Spleen (tissue), 11 donors: ENCODE measurements around the gene SOWAHA. TPM values are rescaled to one million over a fixed set of nuclear protein-coding genes. Genes with fewer than 3 reads are reported as not detected.

Experiments
- DNase-seq: peaks from one replicate; pipeline ENCODE4 v3.0.0-alpha.2; 2020
- H3K27ac ChIP-seq, 8 donors: fragments of 200-600 bp; sonication (generic) in 7 of 8; 1 replicate in 4 of 8; 2 replicates in 4 of 8; pipeline versions ENCODE4 v1.5.0 to v1.8.0; 2016 to 2021; ENCODE audit warnings: inconsistent platforms in 4 of 8, mild to moderate bottlenecking in 4 of 8, moderate library complexity in 1 of 8
- H3K27me3 ChIP-seq, 7 donors: fragments of 200-600 bp; sonication (generic) in 6 of 7; replicated peaks in 1 of 7; 1 replicate in 4 of 7; 2 replicates in 3 of 7; pipeline versions ENCODE4 v1.5.0 to v1.8.0; 2016 to 2021; ENCODE audit warnings: inconsistent platforms in 3 of 7, mild to moderate bottlenecking in 1 of 7
- H3K36me3 ChIP-seq, 6 donors: fragments of 200-600 bp; sonication (generic) in 5 of 6; 1 replicate in 4 of 6; 2 replicates in 2 of 6; pipeline versions ENCODE4 v1.5.0 to v1.8.0; 2016 to 2021; ENCODE audit warnings: inconsistent platforms in 2 of 6
- H3K4me1 ChIP-seq, 6 donors: fragments of 200-600 bp; sonication (generic) in 5 of 6; 1 replicate in 3 of 6; 2 replicates in 3 of 6; pipeline versions ENCODE4 v1.5.0 to v1.8.0; 2016 to 2021; ENCODE audit warnings: inconsistent platforms in 3 of 6
- H3K4me3 ChIP-seq, 8 donors: fragments of 200-600 bp; sonication (generic) in 7 of 8; 1 replicate in 4 of 8; 2 replicates in 4 of 8; pipeline versions ENCODE4 v1.5.0 to v1.8.0; 2016 to 2021; ENCODE audit warnings: inconsistent platforms in 4 of 8, mild to moderate bottlenecking in 4 of 8, moderate library complexity in 2 of 8
- H3K9me3 ChIP-seq, 8 donors: fragments of 200-600 bp; sonication (generic) in 7 of 8; 1 replicate in 4 of 8; 2 replicates in 4 of 8; pipeline versions ENCODE4 v1.5.0 to v1.8.0; 2016 to 2021; ENCODE audit warnings: inconsistent platforms in 4 of 8
- POLR2A ChIP-seq, 3 donors: fragments of 450-650 bp; IDR thresholded peaks; one replicate each; pipeline ENCODE4 v1.5.1; 2017; ENCODE audit warnings: antibody characterized with exemption in 3 of 3, mild to moderate bottlenecking in 1 of 3
- POLR2AphosphoS5 ChIP-seq, 3 donors: sonication (generic); formaldehyde crosslinking; IDR thresholded peaks; one replicate each; pipeline ENCODE4 v1.5.1; 2017; ENCODE audit warnings: antibody characterized with exemption in 3 of 3
- whole genome bisulfite sequencing, 5 donors: extraction: QIAGEN DNeasy Blood & Tissue Kit in 3 of 5; methylation state at CpG; one replicate each; pipeline versions ENCODE4 v1.1.5 to v1.1.7; 2013 to 2018; 5-methylcytosine and 5-hydroxymethylcytosine counted together
- intact Hi-C: fragments of 100-400 bp; cut with DNase I; formaldehyde crosslinking; loops from one replicate; pipeline ENCODE4 v1.15.0; 2023; ENCODE audit warnings: low total_unique reads
- polyA plus RNA-seq, 3 donors: library from polyadenylated mRNA; stranded (reverse); fragments of 200-250 nt; gene quantifications; one replicate each; pipeline ENCODE4 v1.2.1, GENCODE V29; 2013
- total RNA-seq, 7 donors: library from RNA; depleted of rRNA in 3 of 7; stranded (reverse); fragments of >200 nt in 3 of 7; fragmentation: NEBNext Ultra II Directional in 4 of 7; extraction: Animal tissue kit (Norgen Biotek cat#: 25700) in 4 of 7; gene quantifications; one replicate each; pipeline versions ENCODE4 v1.1.0 to v1.2.1, GENCODE V29; 2016 to 2021
- TF ChIP-seq, protein P1 (sequence below), 11 experiments: fragments of 200-600 bp in 7 of 11; fragments of 450-650 bp in 4 of 11; sonication (generic) in 4 of 11; IDR thresholded peaks in 8 of 11; conservative IDR thresholded peaks in 3 of 11; 1 replicate in 7 of 11; 2 replicates in 4 of 11; pipeline versions ENCODE4 v1.4.0 to v1.8.0; 2016 to 2021; ENCODE audit warnings: antibody characterized with exemption in 11 of 11, inconsistent platforms in 4 of 11, mild to moderate bottlenecking in 1 of 11
- donor health status: healthy with polysubstance abuse.
- donor health status: DM: no; HTN: no; CAD: no; lungs with moderate emphysema.
- donor health status: DM: no; HTN: no; CAD: no.
- donor health status: Bipolar disorder and iron deficiency.
- donor health status: healthy.
- donor health status: DM: no; HTN: no; CAD: no.
- donor health status: DM: yes; HTN: yes; CAD: no.

The SOWAHA gene
- total and polyA plus RNA-seq, 10 donors, result 0.03 to 0.56 (median 0.24) TPM; not detected in 7

DNA sequence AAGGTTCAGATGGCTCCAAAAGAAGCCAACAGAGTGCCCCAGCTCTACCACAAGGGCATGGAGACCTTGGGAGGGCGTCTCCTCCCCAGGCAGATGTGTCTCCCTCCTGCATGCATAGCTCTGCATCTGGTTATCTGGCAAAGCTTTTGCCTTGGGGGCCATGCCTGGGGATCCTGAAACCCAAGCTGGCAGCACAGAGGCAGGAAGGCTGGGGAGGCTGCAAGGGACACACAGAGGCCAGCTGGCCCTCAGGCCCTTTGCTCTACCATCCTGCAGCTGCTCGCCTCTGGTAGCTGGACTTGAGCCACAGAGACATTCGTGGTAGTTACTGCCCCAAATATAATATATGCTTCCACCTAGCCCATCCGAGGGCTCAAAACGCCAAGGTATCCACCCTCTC lies 40.0 kb upstream of the SOWAHA start:
- peaks cover 4 to 61% (median 31%) of the 10 kb centered on the region in 6 donors for H3K4me1 ChIP-seq
- H3K27ac ChIP-seq, result no peak overlapping the region
- H3K27me3 ChIP-seq, result peaks cover 0 to 22% (median 7%) of the 10 kb centered on the region in 7 donors
- no peak for DNase-seq
- TF ChIP-seq, protein P1, sequence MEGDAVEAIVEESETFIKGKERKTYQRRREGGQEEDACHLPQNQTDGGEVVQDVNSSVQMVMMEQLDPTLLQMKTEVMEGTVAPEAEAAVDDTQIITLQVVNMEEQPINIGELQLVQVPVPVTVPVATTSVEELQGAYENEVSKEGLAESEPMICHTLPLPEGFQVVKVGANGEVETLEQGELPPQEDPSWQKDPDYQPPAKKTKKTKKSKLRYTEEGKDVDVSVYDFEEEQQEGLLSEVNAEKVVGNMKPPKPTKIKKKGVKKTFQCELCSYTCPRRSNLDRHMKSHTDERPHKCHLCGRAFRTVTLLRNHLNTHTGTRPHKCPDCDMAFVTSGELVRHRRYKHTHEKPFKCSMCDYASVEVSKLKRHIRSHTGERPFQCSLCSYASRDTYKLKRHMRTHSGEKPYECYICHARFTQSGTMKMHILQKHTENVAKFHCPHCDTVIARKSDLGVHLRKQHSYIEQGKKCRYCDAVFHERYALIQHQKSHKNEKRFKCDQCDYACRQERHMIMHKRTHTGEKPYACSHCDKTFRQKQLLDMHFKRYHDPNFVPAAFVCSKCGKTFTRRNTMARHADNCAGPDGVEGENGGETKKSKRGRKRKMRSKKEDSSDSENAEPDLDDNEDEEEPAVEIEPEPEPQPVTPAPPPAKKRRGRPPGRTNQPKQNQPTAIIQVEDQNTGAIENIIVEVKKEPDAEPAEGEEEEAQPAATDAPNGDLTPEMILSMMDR (IDR thresholded peaks at IDR 0.05 in 8 of 11, conservative IDR thresholded peaks at IDR 0.05 in 3 of 11), result no peak
- TF ChIP-seq POLR2A (IDR thresholded peaks at IDR 0.05) (no peak), POLR2AphosphoS5 (IDR thresholded peaks at IDR 0.05) (no peak)
- no peaks in the 10 kb centered on the region for H3K36me3 ChIP-seq
- no peak overlapping the region for H3K4me3 ChIP-seq
- WGBS, 5 donors, result 78 to 88% (median 80%) methylated on average over 5 of the region's 5 CpGs
- intact Hi-C loops, result no loop called here
- no peaks in the 10 kb centered on the region for H3K9me3 ChIP-seq

DNA sequence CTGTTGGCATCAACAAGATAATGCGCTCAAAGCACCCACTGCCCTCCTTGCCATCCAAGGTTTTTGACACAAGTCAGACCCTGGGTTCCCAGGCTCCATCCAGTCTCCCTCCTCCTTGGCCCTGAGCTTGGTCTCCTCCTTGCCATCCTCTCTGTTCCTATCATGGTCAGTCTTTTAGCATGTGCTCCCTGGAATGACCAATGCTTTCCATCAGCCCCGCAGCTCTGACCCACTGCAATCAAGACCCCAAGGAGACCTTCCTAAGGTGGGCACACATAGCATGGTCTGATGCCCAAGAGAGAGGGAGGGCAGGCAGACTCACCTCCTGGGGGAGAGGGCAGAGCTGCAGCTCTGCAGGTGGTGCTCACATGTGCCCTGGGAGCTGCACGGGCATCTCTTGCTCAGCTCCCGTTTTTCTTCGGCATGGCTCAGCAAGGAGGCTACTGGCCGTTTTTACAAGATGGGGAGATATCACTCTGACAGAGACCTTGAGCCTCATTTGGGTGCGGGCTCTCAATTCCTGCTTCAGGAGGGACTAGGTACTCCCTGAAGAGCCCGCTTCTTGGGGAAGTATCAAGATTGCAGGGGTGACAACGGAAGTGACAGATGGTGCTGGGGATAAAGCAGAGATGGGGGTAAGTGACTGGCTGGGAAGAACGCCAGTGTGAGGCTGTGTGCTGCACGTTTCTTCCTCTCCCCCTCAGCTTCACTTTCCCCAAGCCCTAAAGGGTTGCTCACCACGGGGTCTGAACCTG lies 39.3 kb upstream of the SOWAHA start:
- H3K9me3 ChIP-seq, result no peaks in the 10 kb centered on the region
- TF ChIP-seq POLR2A (IDR thresholded peaks at IDR 0.05) (no peak), POLR2AphosphoS5 (IDR thresholded peaks at IDR 0.05) (no peak)
- TF ChIP-seq, protein P1 (IDR thresholded peaks at IDR 0.05 in 8 of 11, conservative IDR thresholded peaks at IDR 0.05 in 3 of 11), result no peak
- H3K27me3 ChIP-seq, result peaks cover 0 to 29% (median 7%) of the 10 kb centered on the region in 7 donors
- H3K27ac ChIP-seq, result no peak overlapping the region
- intact Hi-C loops, result no loop called here
- H3K4me3 ChIP-seq, result no peak overlapping the region
- WGBS, 5 donors, result 71 to 82% (median 78%) methylated on average over 10 to 12 of the region's 12 CpGs
- H3K4me1 ChIP-seq, result peaks cover 4 to 62% (median 31%) of the 10 kb centered on the region in 6 donors
- no peak for DNase-seq
- no peaks in the 10 kb centered on the region for H3K36me3 ChIP-seq

DNA sequence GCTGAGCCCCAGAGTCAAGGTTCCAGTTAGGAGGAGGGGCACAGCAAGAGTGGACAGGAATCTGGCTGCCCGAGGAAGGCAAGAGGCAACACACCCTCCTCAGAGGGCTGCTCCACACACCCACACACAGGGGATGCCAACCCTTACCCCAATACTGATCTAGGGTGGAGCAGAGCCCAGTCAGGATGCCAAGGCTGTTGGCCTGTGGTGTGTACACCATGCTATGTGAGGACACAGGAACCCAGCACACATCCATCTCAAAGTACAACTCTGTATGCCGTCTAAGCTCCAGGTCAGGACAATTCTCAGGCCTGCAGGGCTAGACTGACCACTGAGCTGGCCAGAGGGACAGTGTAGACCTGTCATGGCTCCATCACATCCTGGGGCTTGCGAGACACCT lies 38.7 kb upstream of the SOWAHA start:
- 70 to 93% (median 84%) methylated on average over 3 of the region's 3 CpGs for WGBS, 5 donors
- peaks cover 4 to 62% (median 31%) of the 10 kb centered on the region in 6 donors for H3K4me1 ChIP-seq
- intact Hi-C loops, result no loop called here
- H3K4me3 ChIP-seq, result no peak overlapping the region
- no peak for TF ChIP-seq POLR2AphosphoS5 (IDR thresholded peaks at IDR 0.05)
- TF ChIP-seq, protein P1 (IDR thresholded peaks at IDR 0.05 in 8 of 11, conservative IDR thresholded peaks at IDR 0.05 in 3 of 11), result no peak
- no peak for TF ChIP-seq POLR2A (IDR thresholded peaks at IDR 0.05)
- peaks cover 0 to 35% (median 9%) of the 10 kb centered on the region in 7 donors for H3K27me3 ChIP-seq
- no peaks in the 10 kb centered on the region for H3K36me3 ChIP-seq
- no peak for DNase-seq
- H3K9me3 ChIP-seq, result no peaks in the 10 kb centered on the region
- no peak overlapping the region for H3K27ac ChIP-seq

DNA sequence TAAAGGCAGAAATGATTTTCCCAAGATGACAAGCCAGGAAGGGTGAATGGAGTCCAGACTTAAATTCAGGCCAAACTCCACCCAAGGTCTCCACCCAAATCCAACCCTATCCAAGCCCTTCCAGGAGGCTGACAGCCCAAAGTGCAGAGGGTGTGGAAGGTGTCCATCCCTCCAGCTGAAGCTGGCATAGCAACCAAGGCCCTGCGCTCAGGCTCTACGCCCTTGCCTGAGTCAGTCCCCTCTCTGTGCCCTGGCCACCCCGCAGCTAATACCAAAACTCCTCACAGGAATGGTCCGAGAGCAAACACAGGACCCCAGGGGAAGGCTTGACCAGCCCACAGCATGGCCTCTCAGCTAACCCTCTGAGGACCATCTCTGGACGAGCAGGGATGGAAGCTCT lies 38.2 kb upstream of the SOWAHA start:
- no peak for DNase-seq
- no peaks in the 10 kb centered on the region for H3K9me3 ChIP-seq
- no peak overlapping the region for H3K27ac ChIP-seq
- peaks cover 0 to 38% (median 11%) of the 10 kb centered on the region in 7 donors for H3K27me3 ChIP-seq
- WGBS, 5 donors, result 85 to 97% (median 95%) methylated on average over 5 of the region's 5 CpGs
- no peak overlapping the region for H3K4me3 ChIP-seq
- TF ChIP-seq POLR2AphosphoS5 (IDR thresholded peaks at IDR 0.05) (no peak), POLR2A (IDR thresholded peaks at IDR 0.05) (no peak)
- TF ChIP-seq, protein P1 (IDR thresholded peaks at IDR 0.05 in 8 of 11, conservative IDR thresholded peaks at IDR 0.05 in 3 of 11), result no peak
- no peaks in the 10 kb centered on the region for H3K36me3 ChIP-seq
- H3K4me1 ChIP-seq, result peaks cover 4 to 62% (median 31%) of the 10 kb centered on the region in 6 donors
- intact Hi-C loops, result no loop called here
